Measurements from ENCODE around the gene NEK3.
"Not testable (repeated sequence)": the region's sequence is repeated elsewhere in the genome, so short reads cannot be mapped to it uniquely, and the experiment has no call there.

The NEK3 gene

GRCh38 chr13:52165411-52165810 lies 6.0 kb upstream of the NEK3 start:
- DNase-seq: no peak

DNA sequence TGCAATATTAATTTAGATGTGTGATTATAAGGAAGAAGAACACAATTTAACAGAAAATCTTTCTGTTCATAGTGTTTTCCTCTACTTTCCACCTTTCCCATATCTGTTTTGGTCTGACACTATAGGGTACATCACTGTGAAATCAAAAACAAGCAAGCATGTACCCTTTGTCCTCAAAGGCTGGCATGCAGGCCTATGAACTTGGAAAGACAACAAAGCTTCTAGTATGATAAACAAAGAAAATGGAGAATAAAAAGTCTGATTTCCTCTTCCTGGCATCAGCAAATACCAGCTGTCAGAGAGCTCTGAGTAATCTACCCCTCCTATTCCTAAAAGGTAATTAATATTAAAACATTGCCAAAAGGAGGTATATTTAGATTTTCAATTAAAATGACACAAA lies 5.6 kb upstream of the NEK3 start:
- DNase-seq: no peak

DNA sequence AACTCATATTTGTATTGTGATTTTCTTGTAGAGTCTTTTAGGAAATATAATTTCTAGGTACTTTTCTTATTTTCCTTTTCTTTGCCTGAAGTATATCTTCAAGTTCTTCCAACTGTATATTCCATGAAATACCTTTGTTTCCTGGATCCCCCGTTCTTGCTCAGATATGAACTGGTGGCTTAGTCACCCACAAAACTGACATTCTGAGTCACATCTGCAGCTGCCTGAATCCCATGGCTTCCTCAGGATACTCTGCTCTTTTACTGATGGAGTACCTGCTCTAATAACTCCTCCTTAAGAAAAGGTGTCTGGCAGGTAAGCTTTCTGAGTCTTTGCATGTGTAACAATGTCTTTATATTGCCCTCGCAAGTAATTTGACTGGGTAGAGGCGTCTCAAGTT lies 4.5 kb upstream of the NEK3 start:
- not testable (repeated sequence) for DNase-seq

DNA sequence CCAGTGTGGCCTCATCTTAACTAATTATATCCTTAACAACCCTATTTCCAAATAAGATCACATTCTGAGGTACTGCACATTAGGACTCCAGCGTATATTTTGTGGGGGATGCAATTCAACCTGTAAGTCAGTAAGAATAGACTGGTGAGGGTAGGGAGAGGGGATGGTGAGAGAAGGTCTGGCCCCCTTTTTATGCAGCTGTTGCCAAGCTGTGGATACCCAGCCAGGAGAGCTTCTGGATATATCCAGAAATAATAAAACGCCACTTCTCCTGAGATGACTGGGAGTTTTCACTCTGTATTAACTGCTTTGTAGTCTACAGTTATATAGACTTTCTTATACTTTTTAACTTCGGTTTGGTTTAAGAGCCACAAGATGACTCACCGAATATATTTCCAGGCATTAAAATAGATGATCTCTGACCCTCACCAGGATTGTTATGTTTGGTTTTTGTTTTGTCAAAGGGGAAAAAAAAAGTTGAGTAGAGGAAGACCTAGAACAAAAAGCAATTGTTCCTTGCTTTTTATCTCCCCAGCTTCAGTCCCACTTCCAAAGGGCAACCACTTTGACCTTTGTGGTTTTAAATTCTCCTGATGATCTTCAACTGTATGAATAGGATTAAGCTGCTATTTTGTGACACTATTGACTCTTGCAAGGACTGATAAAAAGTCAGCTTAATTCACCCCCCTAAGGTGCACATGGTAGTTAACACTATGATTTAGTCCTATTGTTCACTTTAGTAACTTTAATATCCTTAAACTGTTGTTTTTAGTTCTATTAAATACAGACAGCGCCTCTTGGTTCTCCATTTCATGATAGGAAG lies 3.1 kb upstream of the NEK3 start:
- no peak for DNase-seq

DNA sequence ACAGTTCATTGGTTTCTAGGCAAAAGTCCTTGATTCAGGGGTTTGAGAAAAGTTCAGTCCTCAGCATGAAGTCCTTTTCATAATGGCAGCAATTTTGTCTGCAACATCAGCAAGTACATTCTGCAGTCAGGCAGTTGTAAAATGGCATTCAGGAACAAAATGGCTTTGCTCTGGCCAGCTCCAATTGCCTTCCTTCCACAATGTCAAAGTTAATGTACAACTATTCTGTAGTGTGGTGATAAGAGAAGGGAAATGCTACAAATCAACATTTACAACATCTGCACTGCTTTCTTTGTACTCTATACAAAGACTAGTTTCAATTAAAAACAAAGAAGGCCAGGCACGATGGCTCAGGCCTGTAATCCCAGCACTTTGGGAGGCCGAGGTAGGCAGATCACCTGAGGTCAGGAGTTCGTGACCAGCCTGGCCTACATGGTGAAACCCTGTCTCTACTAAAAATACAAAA lies 1.8 kb upstream of the NEK3 start:
- no peak for DNase-seq

DNA sequence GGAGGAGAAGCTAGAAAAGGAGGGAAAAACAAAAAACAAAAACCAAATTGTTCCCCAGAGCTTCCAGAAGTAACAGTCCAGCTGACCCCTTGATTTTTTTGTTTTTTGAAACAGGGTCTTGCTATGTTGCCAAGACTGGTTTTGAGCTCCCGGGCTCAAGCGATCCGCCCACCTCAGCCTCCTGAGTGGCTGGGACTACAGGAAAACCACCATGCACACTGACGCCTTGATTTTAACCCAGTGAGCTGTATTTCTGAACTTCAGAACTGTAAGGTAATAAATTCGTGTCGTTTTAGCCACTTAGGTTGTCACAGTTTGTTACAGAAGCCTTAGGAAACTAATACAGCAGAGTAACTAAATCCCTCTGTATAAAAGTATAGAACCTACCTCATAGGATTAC lies 1.1 kb upstream of the NEK3 start:
- DNase-seq: no peak

DNA sequence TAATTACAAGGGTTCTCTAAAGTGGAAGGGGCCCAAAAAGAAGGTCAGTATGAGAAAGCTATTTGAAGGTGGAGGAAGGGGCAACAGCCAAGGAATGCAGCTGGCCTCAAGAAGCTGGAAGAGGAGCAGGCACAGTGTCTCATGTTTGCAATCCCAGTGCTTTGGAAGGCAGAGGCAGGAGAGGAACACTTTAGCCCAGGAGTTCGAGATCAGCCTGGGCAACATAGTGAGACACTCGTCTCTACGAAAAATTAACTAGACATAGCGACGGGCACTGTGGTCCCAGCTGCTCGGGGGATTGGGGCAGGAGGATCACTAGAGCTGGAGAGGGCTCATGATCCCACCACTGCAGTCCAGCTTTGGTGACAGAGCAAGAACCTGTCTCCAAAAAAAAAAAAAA lies 656 bp upstream of the NEK3 start:
- DNase-seq: no peak

GRCh38 chr13:52158629-52159158 lies 703 bp downstream of the NEK3 start:
- peak; percentile 17 for DNase-seq

GRCh38 chr13:52156724-52157261 lies 2.6 kb downstream of the NEK3 start:
- no peak for DNase-seq

GRCh38 chr13:52155177-52155576 lies 4.2 kb downstream of the NEK3 start:
- DNase-seq: no peak

- DNase-seq: no peak
These were observed 12.2 kb downstream of the NEK3 start for GRCh38 chr13:52147225-52147624.

GRCh38 chr13:52141299-52141698 lies 18.1 kb downstream of the NEK3 start:
- no peak for DNase-seq

DNA sequence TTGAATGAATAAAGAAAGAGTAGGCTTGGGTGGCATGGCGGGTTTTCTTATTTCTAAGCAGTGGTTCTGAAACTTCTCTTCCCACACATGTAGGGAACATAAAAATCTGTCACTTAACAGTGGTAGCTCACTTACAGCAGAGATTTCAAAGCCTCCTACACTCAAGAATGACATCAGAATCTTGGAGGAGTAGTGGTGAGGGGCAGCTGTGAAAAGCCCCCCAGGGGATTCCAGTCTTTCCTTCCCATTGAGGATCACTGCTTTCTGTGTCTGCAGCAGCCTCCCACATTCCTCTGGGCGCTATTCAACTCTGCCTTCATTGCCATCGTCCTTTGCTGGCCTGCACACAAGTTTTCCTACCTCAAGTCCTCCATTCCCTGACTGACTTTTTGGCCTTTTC lies 21.9 kb downstream of the NEK3 start:
- DNase-seq: no peak

GRCh38 chr13:52136763-52137162 lies 22.6 kb downstream of the NEK3 start:
- DNase-seq: no peak

DNA sequence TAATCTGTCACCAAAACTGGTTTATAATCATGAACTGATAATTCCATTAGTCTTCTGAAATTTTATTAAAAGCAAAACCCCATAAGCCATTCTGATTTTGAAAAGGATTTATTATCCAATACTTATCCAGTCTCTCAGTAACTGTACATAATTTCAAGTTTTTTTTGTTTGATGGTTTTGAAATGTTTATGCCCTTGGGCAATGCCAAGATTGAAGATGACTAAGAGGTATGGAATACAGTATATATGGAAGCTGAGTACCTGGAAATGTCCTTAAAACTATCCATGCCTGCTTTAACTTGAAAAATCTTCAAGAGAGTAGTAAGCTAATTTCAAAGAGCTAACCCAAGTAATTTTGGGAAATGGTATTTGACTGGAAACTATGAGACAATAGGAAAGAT lies 28.8 kb downstream of the NEK3 start:
- DNase-seq: no peak

GRCh38 chr13:52128714-52129700 lies 30.4 kb downstream of the NEK3 start, which contains the start of gene NEK5:
NEK5 (minus strand) TSS chr13:52129073; CDS start chr13:52127482, 1,591 bp downstream.
- peak; percentile 40 for DNase-seq

- DNase-seq: peak; percentile 69
These were observed 31.4 kb downstream of the NEK3 start for GRCh38 chr13:52127783-52128702.

DNA sequence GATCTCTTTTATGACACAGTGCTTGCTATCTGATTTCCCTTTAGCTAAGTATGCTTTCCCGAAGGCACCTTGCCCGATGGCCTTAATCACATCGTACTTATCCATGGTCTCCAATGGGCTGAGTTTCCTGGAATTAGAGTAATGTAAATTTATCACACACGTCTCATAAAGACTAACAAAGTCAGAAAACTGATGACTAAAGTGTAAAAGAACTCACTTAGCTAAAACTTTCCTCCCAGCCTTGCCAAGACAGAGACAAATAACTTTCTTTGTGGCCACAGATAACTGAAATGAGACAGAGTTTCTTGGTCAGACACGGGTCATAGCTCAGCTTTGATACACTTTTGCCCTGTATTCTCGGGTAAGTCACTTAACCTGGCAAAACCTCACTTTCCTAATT lies 32.0 kb downstream of the NEK3 start:
- no peak for DNase-seq

DNA sequence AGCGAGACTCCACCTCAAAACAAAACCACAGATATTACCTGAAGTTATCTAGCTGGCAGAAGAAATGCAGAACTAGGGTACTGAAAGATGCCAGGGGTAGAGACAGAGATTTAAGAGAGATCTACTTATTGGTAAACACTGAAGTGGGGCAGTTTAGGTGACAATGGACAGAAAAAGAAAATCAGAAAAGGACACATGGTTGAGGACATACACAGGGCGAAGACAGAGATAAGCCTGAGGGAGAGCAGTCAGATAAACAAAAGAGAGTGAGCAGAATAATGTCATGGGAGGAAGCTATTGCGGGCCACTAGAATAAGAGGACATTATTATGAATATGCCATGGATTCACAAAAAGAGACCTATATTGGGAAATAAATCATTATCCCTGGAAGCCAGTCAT lies 33.9 kb downstream of the NEK3 start:
- DNase-seq: no peak

GRCh38 chr13:52118595-52118994 lies 40.8 kb downstream of the NEK3 start:
- no peak for DNase-seq

DNA sequence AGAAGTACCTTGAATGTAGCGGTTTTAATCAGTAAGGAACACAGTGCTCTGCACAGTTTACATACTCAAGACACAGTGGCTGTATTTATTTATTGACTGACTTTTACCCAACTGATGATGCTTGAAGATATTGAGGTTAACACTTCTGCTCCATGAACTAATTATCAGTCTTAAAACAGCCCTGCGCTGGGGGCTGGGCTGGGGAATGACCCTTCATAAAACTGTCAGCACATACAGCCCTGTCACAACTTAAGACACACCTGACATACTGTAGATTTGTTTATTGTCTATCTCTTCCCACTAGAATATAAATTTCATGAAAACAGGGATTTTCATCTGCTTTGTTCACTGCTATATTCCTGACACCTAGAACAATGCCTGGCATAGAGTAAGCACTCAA lies 41.3 kb downstream of the NEK3 start:
- no peak for DNase-seq

DNA sequence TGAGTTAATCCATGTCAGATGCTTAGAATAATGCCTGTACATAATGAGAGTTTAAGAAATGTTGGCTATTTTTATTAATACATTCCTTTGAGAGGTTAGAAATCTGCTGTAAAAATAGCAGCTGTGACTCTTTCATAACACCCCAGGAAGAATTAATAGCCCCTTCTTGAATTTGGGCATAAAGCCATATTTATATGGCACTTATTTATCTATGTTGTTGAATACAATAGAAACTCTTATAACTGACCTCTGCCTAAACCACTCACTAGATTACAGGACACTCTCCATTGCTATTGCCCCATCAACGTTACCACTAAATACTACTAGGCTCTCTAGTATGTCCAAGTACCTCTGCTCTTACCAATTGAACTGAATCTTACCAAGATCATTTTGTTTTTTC lies 46.8 kb downstream of the NEK3 start:
- DNase-seq: no peak

Data from NCI-H510A treated with DMSO at 0.1 percent for 48 hours (cell line).